MM.1S (cell line): ENCODE data around the gene HOXC13.

ENCODE experiments used
- CTCF ChIP-seq: fragments of 300-600 bp; sonication (generic); IDR thresholded peaks from 2 replicates; pipeline ENCODE4 v1.5.1; 2016; ENCODE audit warnings: antibody characterized with exemption, low read length, mixed read lengths
- EZH2 ChIP-seq: fragments of 300-600 bp; sonication (generic); optimal IDR thresholded peaks from 2 replicates; pipeline ENCODE3; 2017; ENCODE audit warnings: low read depth, mild to moderate bottlenecking, antibody characterized with exemption, low read length, mixed read lengths
- EZH2phosphoT487 ChIP-seq: fragments of 300-600 bp; sonication (generic); IDR thresholded peaks from 2 replicates; pipeline ENCODE4 v1.6.1; 2018; ENCODE audit warnings: antibody characterized with exemption, low read length

DNA sequence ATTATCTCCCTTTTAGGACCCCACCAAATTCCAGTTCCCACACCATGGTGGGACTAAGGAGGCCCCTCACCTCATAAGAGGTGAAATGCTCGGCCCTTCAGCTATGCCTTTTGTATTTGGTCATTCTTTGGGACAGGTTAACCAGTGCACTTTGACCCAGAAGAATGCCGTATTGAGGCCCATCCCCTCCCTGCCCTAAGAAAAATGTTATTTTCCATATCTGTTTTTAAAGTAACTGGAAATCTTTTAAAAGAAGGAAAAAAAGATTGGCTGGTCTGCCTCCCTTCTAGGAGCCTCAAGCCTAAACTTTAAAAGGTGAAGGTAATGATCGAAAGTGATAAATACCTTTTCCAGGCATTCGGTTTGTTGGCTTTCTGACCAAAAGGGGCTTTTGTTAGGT is 5.7 kb upstream of the HOXC13 start:
- TF ChIP-seq CTCF: no peak
- TF ChIP-seq EZH2: no peak
- TF ChIP-seq EZH2phosphoT487: no peak
